SK-N-SH (cell line): ENCODE measurements around the gene PDZK1IP1. TPM values are rescaled to one million over a fixed set of nuclear protein-coding genes. Genes with fewer than 3 reads are reported as not detected.

Experiments
- CTCF ChIA-PET: fragments of 300-600, 350-600 bp; formaldehyde crosslinking; extraction: SDS; loops from one replicate; lab custom pipeline; 2021; lab: Yijun Ruan, JAX
- POLR2A ChIA-PET: fragments of 350-600 bp; sonication (Branson Sonifier 250); formaldehyde crosslinking; extraction: SDS; loops from one replicate; lab custom pipeline; 2020; ENCODE audit warnings: antibody characterized with exemption, inconsistent platforms; lab: Yijun Ruan, JAX
- DNase-seq: peaks from one replicate; pipeline ENCODE4 v3.0.0; 2012
- H2AFZ ChIP-seq: fragments of 200-600 bp; sonication (generic); 2 replicates; pipeline ENCODE4 v1.8.1; 2016; ENCODE audit warnings: antibody characterized with exemption, mild to moderate bottlenecking, low read depth
- H3F3A ChIP-seq: fragments of 200-600 bp; sonication (generic); replicated peaks from 2 replicates; pipeline ENCODE3; 2016; ENCODE audit warnings: antibody characterized with exemption, mild to moderate bottlenecking; ENCODE audit not compliant: insufficient read depth
- H3K27ac ChIP-seq, 2 experiments: fragments of 200-500 bp in 1 of 2; fragments of 200-600 bp in 1 of 2; sonication (Bioruptor generic) in 1 of 2; sonication (generic), shearing (Covaris generic) in 1 of 2; 2 replicates each; pipeline versions ENCODE4 v1.5.1 to v1.6.1; 2014 to 2016; ENCODE audit warnings: low read depth in 2 of 2, inconsistent platforms in 1 of 2, low read length in 1 of 2, mild to moderate bottlenecking in 1 of 2, mixed read lengths in 1 of 2
- H3K27me3 ChIP-seq: fragments of 200-600 bp; sonication (generic), shearing (Covaris generic); 2 replicates; pipeline ENCODE4 v1.6.1; 2016; ENCODE audit warnings: mixed run types; ENCODE audit not compliant: insufficient read depth
- H3K36me3 ChIP-seq, 2 experiments: fragments of 200-500 bp in 1 of 2; fragments of 200-600 bp in 1 of 2; sonication (Bioruptor generic) in 1 of 2; sonication (generic) in 1 of 2; replicated peaks in 1 of 2; 2 replicates each; pipeline versions ENCODE3 to v1.5.1; 2014 to 2016; ENCODE audit warnings: low read length in 1 of 2, mild to moderate bottlenecking in 1 of 2; ENCODE audit not compliant: insufficient read depth in 2 of 2, control insufficient read depth in 1 of 2
- H3K4me1 ChIP-seq, 2 experiments: fragments of 200-500 bp in 1 of 2; fragments of 200-600 bp in 1 of 2; sonication (Bioruptor generic) in 1 of 2; sonication (generic), shearing (Covaris generic) in 1 of 2; 2 replicates each; pipeline versions ENCODE4 v1.5.1 to v1.6.1; 2014 to 2016; ENCODE audit warnings: low read depth in 1 of 2, low read length in 1 of 2, mixed run types in 1 of 2; ENCODE audit not compliant: insufficient read depth in 2 of 2, control insufficient read depth in 1 of 2
- H3K4me2 ChIP-seq: fragments of 200-600 bp; sonication (generic), shearing (Covaris generic); 2 replicates; pipeline ENCODE4 v1.6.1; 2017; ENCODE audit warnings: mixed run types
- H3K4me3 ChIP-seq, 2 experiments: fragments of 200-500 bp in 1 of 2; fragments of 200-600 bp in 1 of 2; sonication (Bioruptor generic) in 1 of 2; sonication (generic), shearing (Covaris generic) in 1 of 2; 2 replicates each; pipeline versions ENCODE4 v1.5.1 to v1.8.1; 2014 to 2016; ENCODE audit warnings: low read depth in 2 of 2, inconsistent platforms in 1 of 2, low read length in 1 of 2, mild to moderate bottlenecking in 1 of 2, mixed read lengths in 1 of 2, moderate library complexity in 1 of 2
- H3K79me2 ChIP-seq: fragments of 200-600 bp; sonication (generic); 2 replicates; pipeline ENCODE4 v1.8.1; 2017; ENCODE audit warnings: mild to moderate bottlenecking; ENCODE audit not compliant: insufficient read depth
- H3K9ac ChIP-seq: fragments of 200-600 bp; sonication (generic); 2 replicates; pipeline ENCODE4 v1.6.1; 2017; ENCODE audit warnings: mixed run types
- H3K9me2 ChIP-seq: fragments of 200-600 bp; sonication (generic); 2 replicates; pipeline ENCODE4 v1.6.1; 2017; ENCODE audit warnings: mixed run types
- H3K9me3 ChIP-seq: fragments of 200-600 bp; sonication (generic); 2 replicates; pipeline ENCODE4 v1.6.1; 2017; ENCODE audit warnings: mixed run types, mild to moderate bottlenecking, moderate library complexity
- H4K20me1 ChIP-seq: fragments of 200-600 bp; sonication (generic); 2 replicates; pipeline ENCODE4 v1.6.1; 2017; ENCODE audit warnings: mild to moderate bottlenecking, mixed run types; ENCODE audit not compliant: insufficient read depth
- EP300 ChIP-seq, 2 experiments: IDR thresholded peaks; 2 replicates each; pipeline versions ENCODE4 v1.4.0 to v1.6.1; 2012; ENCODE audit warnings: borderline replicate concordance in 1 of 2, low read depth in 1 of 2, low read length in 1 of 2
- EZH2phosphoT487 ChIP-seq: fragments of 200-600 bp; sonication (generic); IDR thresholded peaks from 2 replicates; pipeline ENCODE4 v1.6.1; 2017; ENCODE audit warnings: low read depth, mixed run types, mild to moderate bottlenecking, antibody characterized with exemption, moderate library complexity, borderline replicate concordance
- GABPA ChIP-seq: IDR thresholded peaks from 2 replicates; pipeline ENCODE4 v1.4.0; 2012; ENCODE audit warnings: low read depth, mild to moderate bottlenecking
- GATA2 ChIP-seq: sonication (generic); formaldehyde crosslinking; IDR thresholded peaks from 2 replicates; pipeline ENCODE4 v1.5.0; 2020; ENCODE audit warnings: mild to moderate bottlenecking, missing genetic modification reagents
- MAX ChIP-seq: IDR thresholded peaks from 2 replicates; pipeline ENCODE4 v1.4.0; 2012; ENCODE audit warnings: low read depth
- MEF2A ChIP-seq: IDR thresholded peaks from 2 replicates; pipeline ENCODE4 v1.4.0; 2012; ENCODE audit warnings: low read depth, borderline replicate concordance
- MXI1 ChIP-seq: IDR thresholded peaks from 2 replicates; pipeline ENCODE4 v1.6.1; 2012; ENCODE audit warnings: mild to moderate bottlenecking, low read depth, low read length, improper control_type of control experiment
- PBX3 ChIP-seq: IDR thresholded peaks from 2 replicates; pipeline ENCODE4; 2012
- POLR2AphosphoS5 ChIP-seq: IDR thresholded peaks from 2 replicates; pipeline ENCODE4 v1.6.1; 2012; ENCODE audit warnings: low read depth, low read length
- RCOR1 ChIP-seq: fragments of 150-350 bp; IDR thresholded peaks from 2 replicates; pipeline ENCODE4 v1.6.1; 2017; ENCODE audit warnings: antibody characterized with exemption, low read length
- REST ChIP-seq: IDR thresholded peaks from 2 replicates; pipeline ENCODE4 v1.6.1; 2012; ENCODE audit warnings: mild to moderate bottlenecking, low read depth, low read length, moderate library complexity
- RXRA ChIP-seq: IDR thresholded peaks from 2 replicates; pipeline ENCODE4 v1.4.0; 2012; ENCODE audit warnings: low read depth, mild to moderate bottlenecking, borderline replicate concordance
- SIN3A ChIP-seq: IDR thresholded peaks from 2 replicates; pipeline ENCODE4 v1.6.1; 2012; ENCODE audit warnings: low read depth, mild to moderate bottlenecking, low read length, moderate library complexity, borderline replicate concordance
- TAF1 ChIP-seq: IDR thresholded peaks from 2 replicates; pipeline ENCODE4 v1.6.1; 2012; ENCODE audit warnings: low read depth, mild to moderate bottlenecking, low read length, moderate library complexity, borderline replicate concordance
- YY1 ChIP-seq: IDR thresholded peaks from 2 replicates; pipeline ENCODE4 v1.4.0; 2012; ENCODE audit warnings: low read depth, mild to moderate bottlenecking
- WGBS: methylation state at CpG from one replicate; pipeline ENCODE4 v1.1.6; 2017; ENCODE audit warnings: low lambda C conversion rate; 5-methylcytosine and 5-hydroxymethylcytosine counted together
- polyA plus RNA-seq, 3 experiments: library from polyadenylated mRNA; depleted of rRNA; stranded (reverse); fragments of >200 nt; gene quantifications; 2 replicates each; pipeline ENCODE4 v1.2.3, GENCODE V29; 2012
- TF ChIP-seq, protein P1 (sequence below): fragments of 150-350 bp; IDR thresholded peaks from 2 replicates; pipeline ENCODE4 v1.6.1; 2016; ENCODE audit warnings: mild to moderate bottlenecking, low read depth, low read length

PDZK1IP1 gene
- polyA plus RNA-seq, 1 of the 3 experiments (the other 2 are of a cell fraction) = not detected

DNA sequence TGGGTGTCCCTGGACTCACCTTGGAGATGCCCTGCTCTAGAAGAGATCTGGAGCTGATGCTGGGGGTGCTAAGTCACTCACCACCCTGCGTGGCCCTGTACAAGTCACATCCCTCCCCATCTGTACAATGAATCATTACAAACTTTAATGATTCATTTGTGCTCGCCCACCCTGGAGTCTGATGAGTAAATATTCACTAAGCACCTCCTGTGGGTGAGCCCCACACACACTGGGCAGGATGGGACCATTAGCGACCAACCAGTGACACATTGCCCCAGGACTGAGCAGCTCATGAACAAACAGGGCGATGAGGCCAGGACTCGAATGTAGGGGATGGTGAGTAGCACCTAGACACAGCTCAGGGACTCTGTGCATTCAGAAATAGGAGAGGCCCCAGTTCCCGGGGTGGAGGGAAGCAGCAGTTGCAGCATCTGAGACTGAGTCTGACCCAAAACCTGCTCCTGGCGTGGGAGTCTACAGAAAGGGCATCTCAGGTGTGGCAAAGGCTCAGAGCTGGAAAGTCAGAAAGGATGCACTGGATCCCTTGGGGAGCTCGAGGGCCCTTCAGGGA is 18.1 kb upstream of the PDZK1IP1 start:
- Histone ChIP-seq H3K4me1 (no peaks in the 10 kb centered on the region), H3K27me3 (peaks cover 10% of the 10 kb centered on the region; the same call in 1 of the 2 replicates), H3K9ac (no peak overlapping the region), H3K9me3 (no peaks in the 10 kb centered on the region), H3K4me3 (no peak overlapping the region), H3K36me3 (no peaks in the 10 kb centered on the region), H3K4me2 (no peak overlapping the region), H3K79me2 (no peaks in the 10 kb centered on the region), H3F3A (no peaks in the 10 kb centered on the region), H3K27ac (no peak overlapping the region), H3K9me2 (no peaks in the 10 kb centered on the region), H4K20me1 (no peaks in the 10 kb centered on the region), H2AFZ (no peak overlapping the region)
- ChIA-PET POLR2A (no interaction called here), CTCF (interaction anchor here (1.1 to 4.2 kb wide), 2 partner anchors 15 to 55 kb away, joined by 3 to 25 read pairs; no protein-coding TSS in a partner anchor)
- 36% methylated on average over 8 of the region's 8 CpGs for WGBS
- TF ChIP-seq YY1 = no peak
- no peak for TF ChIP-seq RCOR1
- no peak for TF ChIP-seq SIN3A
- TF ChIP-seq TAF1 = no peak
- TF ChIP-seq PBX3 = no peak
- no peak for TF ChIP-seq GABPA
- TF ChIP-seq, protein P1, sequence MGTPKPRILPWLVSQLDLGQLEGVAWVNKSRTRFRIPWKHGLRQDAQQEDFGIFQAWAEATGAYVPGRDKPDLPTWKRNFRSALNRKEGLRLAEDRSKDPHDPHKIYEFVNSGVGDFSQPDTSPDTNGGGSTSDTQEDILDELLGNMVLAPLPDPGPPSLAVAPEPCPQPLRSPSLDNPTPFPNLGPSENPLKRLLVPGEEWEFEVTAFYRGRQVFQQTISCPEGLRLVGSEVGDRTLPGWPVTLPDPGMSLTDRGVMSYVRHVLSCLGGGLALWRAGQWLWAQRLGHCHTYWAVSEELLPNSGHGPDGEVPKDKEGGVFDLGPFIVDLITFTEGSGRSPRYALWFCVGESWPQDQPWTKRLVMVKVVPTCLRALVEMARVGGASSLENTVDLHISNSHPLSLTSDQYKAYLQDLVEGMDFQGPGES = no peak
- no peak for TF ChIP-seq RXRA
- no peak for TF ChIP-seq MXI1
- no peak for TF ChIP-seq MAX
- TF ChIP-seq POLR2AphosphoS5 = no peak
- no peak for TF ChIP-seq REST
- no peak for TF ChIP-seq EZH2phosphoT487
- TF ChIP-seq GATA2 (CRISPR knock-in tag) = no peak
- no peak for TF ChIP-seq MEF2A
- TF ChIP-seq EP300 (IDR thresholded peaks at IDR 0.05; ENCODE audit: borderline replicate concordance in 1 of 2, low read depth in 1 of 2, low read length in 1 of 2) = no peak
- DNase-seq = no peak
